Fibroblast of the aortic adventitia (primary cell): ENCODE measurements around the gene MOCS3. TPM values are rescaled to one million over a fixed set of nuclear protein-coding genes. Genes with fewer than 3 reads are reported as not detected.

Source experiments
- DNase-seq: peaks from one replicate; pipeline ENCODE4 v3.0.0-alpha.2; 2010; ENCODE audit warnings: low read depth
- H3K4me3 ChIP-seq: 2 replicates; pipeline ENCODE4 v1.5.1; 2011; ENCODE audit warnings: low read depth, mild to moderate bottlenecking, control low read depth, low read length, moderate library complexity
- CTCF ChIP-seq: IDR thresholded peaks from 2 replicates; pipeline ENCODE4 v1.5.1; 2011; ENCODE audit warnings: mild to moderate bottlenecking, low read length, control low read depth, inconsistent platforms; ENCODE audit not compliant: insufficient read depth
- total RNA-seq: library from RNA; depleted of rRNA; stranded (reverse); fragments of >200 nt; gene quantifications from 2 replicates; pipeline ENCODE4 v1.2.3, GENCODE V29; 2012; ENCODE audit warnings: low replicate concordance

The MOCS3 gene
- total RNA-seq, 1 donor, result 7.9 TPM

DNA sequence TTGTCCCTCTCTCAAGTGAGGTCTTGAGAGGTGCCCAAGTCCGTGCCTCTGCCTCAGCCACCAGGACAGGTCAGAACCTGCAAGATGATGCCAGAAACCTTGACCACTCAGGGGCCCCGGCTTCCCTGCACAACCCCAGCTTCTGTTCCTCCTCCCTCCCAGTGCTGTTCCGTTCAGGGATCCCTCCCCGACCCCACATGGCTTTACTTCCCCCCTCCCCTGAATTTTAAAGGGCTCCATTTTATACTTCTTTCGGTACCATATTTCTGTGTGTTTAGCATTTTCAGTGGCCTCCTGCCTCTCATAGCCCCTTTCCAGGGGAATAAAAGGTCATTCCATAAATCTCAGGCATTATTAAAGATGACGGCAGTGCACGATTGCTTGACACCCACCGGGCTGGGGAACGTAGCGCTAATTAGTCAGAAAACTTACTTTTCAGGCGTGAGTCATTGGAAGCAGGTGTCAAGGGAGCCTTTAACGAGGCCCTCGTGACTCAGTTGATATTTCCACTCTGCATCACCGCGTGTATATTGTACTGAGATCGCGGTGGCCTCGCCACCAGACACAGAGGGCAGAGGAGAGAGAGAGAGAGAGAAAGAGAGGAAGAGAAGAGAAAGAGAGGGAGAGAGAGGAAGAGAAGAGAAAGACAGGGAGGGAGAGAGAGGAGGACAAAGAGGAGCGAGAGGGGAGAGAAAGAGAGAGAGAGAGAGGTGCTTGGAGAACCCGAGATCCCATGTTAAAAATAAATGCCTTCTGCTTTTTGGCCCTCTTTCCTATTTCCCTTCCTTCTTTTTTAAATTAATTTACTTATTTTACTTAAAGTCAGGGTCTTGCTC, 43.0 kb downstream of the MOCS3 start:
- DNase-seq, result no peak
- no peak overlapping the region for H3K4me3 ChIP-seq
- TF ChIP-seq CTCF, result no peak

DNA sequence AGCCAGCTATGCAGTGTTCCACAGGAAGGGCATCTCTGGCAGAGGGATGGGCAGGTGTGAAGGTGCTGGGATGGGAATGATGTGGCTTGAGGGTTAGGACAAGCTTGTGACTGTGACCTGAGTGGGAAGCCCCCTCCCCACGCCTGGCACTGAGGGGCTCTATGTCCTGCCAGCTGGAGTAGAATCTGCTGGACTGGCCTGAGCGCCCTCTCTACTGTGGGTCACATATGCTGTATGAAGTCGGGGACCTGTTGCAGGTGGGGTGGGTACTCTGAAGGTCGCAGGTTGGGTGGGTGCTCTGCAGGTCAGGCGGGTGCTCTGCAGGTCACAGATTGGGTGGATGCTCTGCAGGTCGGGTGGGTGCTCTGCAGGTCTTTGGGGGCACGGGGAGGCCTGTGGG, 44.0 kb downstream of the MOCS3 start:
- no peak overlapping the region for H3K4me3 ChIP-seq
- no peak for TF ChIP-seq CTCF
- DNase-seq, result no peak

- TF ChIP-seq CTCF, result no peak
- DNase-seq, result no peak
- no peak overlapping the region for H3K4me3 ChIP-seq
Measured at GRCh38 chr20:51003753-51004152, 45.1 kb downstream of the MOCS3 start.

DNA sequence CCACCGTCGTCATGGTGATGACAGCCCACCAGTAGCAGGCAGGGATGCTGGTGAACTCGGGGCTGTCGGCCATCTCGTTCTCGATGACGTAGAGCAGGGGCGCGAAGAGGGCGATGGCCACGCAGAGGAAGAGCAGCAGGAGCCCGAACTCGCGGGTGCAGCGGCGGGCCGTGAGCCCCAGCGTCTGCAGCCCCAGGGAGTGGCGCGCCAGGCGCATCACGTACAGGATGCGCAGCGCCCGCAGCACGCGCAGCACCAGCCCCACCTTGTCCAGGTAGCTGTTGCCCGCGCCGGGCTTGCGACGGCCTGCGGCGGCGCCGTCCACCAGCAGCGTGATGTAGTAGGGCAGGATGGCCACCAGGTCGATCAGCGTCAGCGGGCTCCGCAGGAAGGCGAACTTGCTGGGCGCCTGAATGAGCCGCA, 45.7 kb downstream of the MOCS3 start:
- no peak for TF ChIP-seq CTCF
- DNase-seq, result no peak
- H3K4me3 ChIP-seq, result no peak overlapping the region

DNA sequence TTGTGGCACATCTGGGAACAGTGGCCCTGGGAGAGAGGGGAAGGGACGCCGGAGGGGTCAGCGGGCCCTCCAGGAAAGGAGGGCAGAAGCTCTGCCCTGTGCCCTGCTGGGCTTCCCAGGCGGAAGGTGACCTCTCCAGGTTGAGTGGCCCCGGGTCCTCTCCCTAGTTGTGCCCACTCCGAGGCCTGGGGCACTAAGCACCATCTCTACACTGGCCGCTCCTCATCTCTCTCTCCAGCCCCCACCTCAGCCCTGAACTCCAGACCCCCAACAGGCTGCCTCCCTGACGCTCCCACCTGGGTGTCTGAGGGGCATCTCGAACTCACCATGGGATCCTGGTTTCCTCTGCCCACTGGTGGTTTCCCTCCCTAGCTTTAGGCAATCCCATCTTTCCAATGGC, 46.2 kb downstream of the MOCS3 start:
- no peak overlapping the region for H3K4me3 ChIP-seq
- TF ChIP-seq CTCF, result no peak
- no peak for DNase-seq

GRCh38 chr20:51005214-51005613, 46.6 kb downstream of the MOCS3 start:
- H3K4me3 ChIP-seq, result no peak overlapping the region
- no peak for DNase-seq
- TF ChIP-seq CTCF, result no peak

- no peak for TF ChIP-seq CTCF
- DNase-seq, result no peak
- H3K4me3 ChIP-seq, result no peak overlapping the region
Measured at GRCh38 chr20:51008718-51009117, 50.1 kb downstream of the MOCS3 start.
